Skeletal muscle satellite cell (primary cell): ENCODE measurements around the gene CCL1.

ENCODE experiments used
- H3K27me3 ChIP-seq: 2 replicates; pipeline ENCODE4 v1.7.0; 2013; ENCODE audit warnings: low read length; ENCODE audit not compliant: control insufficient read depth, insufficient read depth
- H3K36me3 ChIP-seq: 2 replicates; pipeline ENCODE4 v1.7.0; 2013; ENCODE audit warnings: mild to moderate bottlenecking, control low read depth, low read length; ENCODE audit not compliant: insufficient read depth
- H3K4me1 ChIP-seq: 2 replicates; pipeline ENCODE4 v1.7.0; 2013; ENCODE audit warnings: low read length; ENCODE audit not compliant: control insufficient read depth, insufficient read depth
- H3K4me2 ChIP-seq: 2 replicates; pipeline ENCODE4 v1.7.0; 2013; ENCODE audit warnings: mild to moderate bottlenecking, low read length
- H3K4me3 ChIP-seq: 2 replicates; pipeline ENCODE4 v1.7.0; 2013; ENCODE audit warnings: low read length
- H3K9ac ChIP-seq: 2 replicates; pipeline ENCODE4 v1.7.0; 2013; ENCODE audit warnings: mild to moderate bottlenecking, low read depth, low read length, moderate library complexity
- H3K9me3 ChIP-seq: replicated peaks from 2 replicates; pipeline ENCODE4 v1.7.0; 2013; ENCODE audit warnings: mild to moderate bottlenecking, control low read depth, low read length

CCL1 gene

DNA sequence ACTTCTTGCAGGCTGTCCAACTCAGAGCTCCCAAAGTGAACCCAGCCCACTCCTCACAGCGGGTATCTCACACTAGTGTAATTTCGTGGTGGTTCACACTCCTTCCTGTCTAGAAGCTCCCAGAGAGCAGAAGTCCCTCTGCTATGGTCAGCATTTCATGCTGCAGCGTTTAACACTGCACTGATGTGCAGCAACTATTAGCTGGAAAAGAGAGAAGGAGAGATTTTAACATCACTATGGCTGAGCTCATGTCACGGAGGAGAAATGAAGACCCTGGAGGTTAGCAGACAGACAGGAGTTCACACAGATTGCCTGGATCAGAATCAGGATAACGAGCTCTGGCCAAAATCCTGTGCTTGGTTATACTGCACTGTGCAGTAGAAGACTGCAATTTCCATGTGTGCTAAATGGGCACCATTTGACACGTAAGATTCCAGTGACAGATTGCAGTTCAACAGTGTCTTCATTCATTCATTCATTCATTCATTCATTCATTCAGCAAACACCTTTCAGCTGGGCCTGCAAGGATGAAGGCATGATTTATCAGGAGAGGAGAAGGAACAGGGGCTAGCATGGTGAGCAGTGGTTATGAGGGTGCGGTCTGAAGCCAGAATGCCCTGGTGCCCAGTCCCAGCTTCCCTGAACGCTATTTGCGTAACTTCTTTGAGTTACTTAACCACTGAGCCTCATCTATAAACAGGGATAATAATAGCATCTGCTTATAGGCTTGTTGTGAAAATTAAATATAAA is 5.3 kb upstream of the CCL1 start:
- no peaks in the 10 kb centered on the region for H3K27me3 ChIP-seq
- H3K4me3 ChIP-seq: no peak overlapping the region
- H3K4me2 ChIP-seq: no peak overlapping the region
- H3K9me3 ChIP-seq: no peaks in the 10 kb centered on the region
- no peak overlapping the region for H3K9ac ChIP-seq
- H3K36me3 ChIP-seq: no peaks in the 10 kb centered on the region
- no peaks in the 10 kb centered on the region for H3K4me1 ChIP-seq

- H3K4me2 ChIP-seq: no peak overlapping the region
- no peaks in the 10 kb centered on the region for H3K9me3 ChIP-seq
- no peaks in the 10 kb centered on the region for H3K27me3 ChIP-seq
- H3K4me1 ChIP-seq: no peaks in the 10 kb centered on the region
- H3K36me3 ChIP-seq: no peaks in the 10 kb centered on the region
- no peak overlapping the region for H3K9ac ChIP-seq
- H3K4me3 ChIP-seq: no peak overlapping the region
Measured at GRCh38 chr17:34367486-34368195, 4.6 kb upstream of the CCL1 start.

DNA sequence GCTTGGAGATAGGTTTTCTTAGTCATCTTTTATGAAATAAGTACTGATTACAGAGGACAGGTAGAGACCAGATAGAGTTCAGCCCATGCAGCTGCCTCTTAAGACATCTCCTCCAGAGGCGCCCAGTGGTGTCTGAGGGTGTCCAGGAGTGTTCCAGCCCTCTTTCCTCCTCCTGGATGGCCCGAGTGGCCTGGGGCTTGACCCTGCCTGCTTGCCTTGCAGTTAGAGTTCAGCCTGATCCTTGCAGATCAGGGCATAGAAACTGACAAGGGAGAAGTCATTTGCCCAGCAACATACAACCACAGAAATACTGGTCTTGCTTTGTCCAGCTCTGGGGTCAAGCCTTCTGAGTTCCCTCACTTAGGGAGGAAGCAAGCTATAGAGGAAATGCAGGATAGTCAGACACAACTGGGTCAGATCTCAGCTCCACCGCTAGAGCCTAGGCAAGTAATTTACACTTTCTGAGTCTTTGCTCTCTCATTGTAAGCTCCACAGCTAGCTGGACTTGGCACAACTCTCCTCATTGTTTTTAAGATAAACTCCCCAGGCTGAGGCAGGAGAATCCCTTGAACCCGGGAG is 3.6 kb upstream of the CCL1 start:
- Histone ChIP-seq H3K4me3 (no peak overlapping the region), H3K4me1 (no peaks in the 10 kb centered on the region), H3K36me3 (no peaks in the 10 kb centered on the region), H3K27me3 (no peaks in the 10 kb centered on the region), H3K9me3 (no peaks in the 10 kb centered on the region), H3K4me2 (no peak overlapping the region), H3K9ac (no peak overlapping the region)

DNA sequence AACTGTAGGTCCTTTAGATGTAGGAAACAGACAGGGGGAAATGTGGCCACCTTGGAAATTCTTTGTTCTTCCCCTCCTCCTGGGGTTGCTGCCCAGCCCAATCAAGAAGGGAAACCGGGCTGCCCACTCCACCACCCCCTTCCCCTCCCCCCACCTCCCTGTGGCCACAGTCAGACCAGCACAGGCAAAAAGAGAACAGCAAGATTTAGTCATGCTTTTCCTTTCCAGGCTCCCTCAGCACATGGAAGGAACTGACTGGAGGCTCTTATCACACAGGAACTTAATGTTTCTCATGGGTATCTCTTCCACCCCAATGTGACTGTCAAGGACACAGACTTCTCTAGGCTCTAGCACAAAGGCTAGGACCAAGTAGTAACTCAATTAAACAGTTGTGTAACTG is 3.0 kb upstream of the CCL1 start:
- Histone ChIP-seq H3K36me3 (no peaks in the 10 kb centered on the region), H3K9ac (no peak overlapping the region), H3K4me3 (no peak overlapping the region), H3K9me3 (no peaks in the 10 kb centered on the region), H3K27me3 (no peaks in the 10 kb centered on the region), H3K4me1 (no peaks in the 10 kb centered on the region), H3K4me2 (no peak overlapping the region)

GRCh38 chr17:34365340-34365739 is 2.3 kb upstream of the CCL1 start:
- H3K4me2 ChIP-seq: no peak overlapping the region
- H3K4me3 ChIP-seq: no peak overlapping the region
- no peaks in the 10 kb centered on the region for H3K9me3 ChIP-seq
- no peak overlapping the region for H3K9ac ChIP-seq
- no peaks in the 10 kb centered on the region for H3K4me1 ChIP-seq
- H3K36me3 ChIP-seq: no peaks in the 10 kb centered on the region
- no peaks in the 10 kb centered on the region for H3K27me3 ChIP-seq

- H3K4me3 ChIP-seq: no peak overlapping the region
- no peaks in the 10 kb centered on the region for H3K4me1 ChIP-seq
- no peaks in the 10 kb centered on the region for H3K9me3 ChIP-seq
- no peaks in the 10 kb centered on the region for H3K27me3 ChIP-seq
- H3K36me3 ChIP-seq: no peaks in the 10 kb centered on the region
- no peak overlapping the region for H3K4me2 ChIP-seq
- no peak overlapping the region for H3K9ac ChIP-seq
Measured at GRCh38 chr17:34364751-34365150, 1.7 kb upstream of the CCL1 start.

DNA sequence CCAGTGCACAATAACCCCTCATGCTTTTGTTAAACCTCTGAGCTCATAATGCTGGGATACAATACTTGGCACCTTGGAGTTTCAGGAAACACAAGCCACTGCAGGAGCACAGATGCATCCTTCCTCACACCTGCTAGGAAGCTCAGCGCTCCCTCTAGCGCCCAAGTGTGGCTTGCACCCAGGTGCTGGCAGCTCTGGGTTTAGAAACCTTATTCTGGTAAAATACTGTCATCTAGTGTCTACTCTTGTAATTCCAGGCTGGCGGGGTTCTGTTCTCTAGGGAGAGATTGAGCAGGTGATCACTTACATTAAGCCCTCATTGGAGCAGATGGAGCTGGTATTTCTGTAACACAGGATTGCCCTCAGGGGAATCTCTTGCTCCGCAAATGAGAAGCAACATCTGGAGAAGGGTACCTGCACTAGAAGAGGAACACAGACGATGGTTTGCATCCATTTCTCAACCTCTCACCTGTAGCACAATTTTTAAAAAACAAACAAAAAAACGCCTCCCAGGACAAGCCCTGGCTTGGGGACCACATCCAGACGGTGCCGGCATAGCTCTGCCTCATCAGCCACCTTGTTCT is 1.5 kb downstream of the CCL1 start:
- Histone ChIP-seq H3K4me3 (no peak overlapping the region), H3K4me2 (no peak overlapping the region), H3K9me3 (no peaks in the 10 kb centered on the region), H3K36me3 (no peaks in the 10 kb centered on the region), H3K4me1 (no peaks in the 10 kb centered on the region), H3K27me3 (no peaks in the 10 kb centered on the region), H3K9ac (no peak overlapping the region)

GRCh38 chr17:34360601-34361270 is 2.3 kb downstream of the CCL1 start:
- H3K36me3 ChIP-seq: no peaks in the 10 kb centered on the region
- H3K9me3 ChIP-seq: no peaks in the 10 kb centered on the region
- H3K9ac ChIP-seq: no peak overlapping the region
- no peak overlapping the region for H3K4me2 ChIP-seq
- H3K27me3 ChIP-seq: no peaks in the 10 kb centered on the region
- no peak overlapping the region for H3K4me3 ChIP-seq
- H3K4me1 ChIP-seq: no peaks in the 10 kb centered on the region

- H3K4me1 ChIP-seq: no peaks in the 10 kb centered on the region
- H3K4me3 ChIP-seq: no peak overlapping the region
- H3K27me3 ChIP-seq: no peaks in the 10 kb centered on the region
- H3K4me2 ChIP-seq: no peak overlapping the region
- no peak overlapping the region for H3K9ac ChIP-seq
- no peaks in the 10 kb centered on the region for H3K36me3 ChIP-seq
- H3K9me3 ChIP-seq: no peaks in the 10 kb centered on the region
Measured at GRCh38 chr17:34358631-34359030, 4.4 kb downstream of the CCL1 start.

DNA sequence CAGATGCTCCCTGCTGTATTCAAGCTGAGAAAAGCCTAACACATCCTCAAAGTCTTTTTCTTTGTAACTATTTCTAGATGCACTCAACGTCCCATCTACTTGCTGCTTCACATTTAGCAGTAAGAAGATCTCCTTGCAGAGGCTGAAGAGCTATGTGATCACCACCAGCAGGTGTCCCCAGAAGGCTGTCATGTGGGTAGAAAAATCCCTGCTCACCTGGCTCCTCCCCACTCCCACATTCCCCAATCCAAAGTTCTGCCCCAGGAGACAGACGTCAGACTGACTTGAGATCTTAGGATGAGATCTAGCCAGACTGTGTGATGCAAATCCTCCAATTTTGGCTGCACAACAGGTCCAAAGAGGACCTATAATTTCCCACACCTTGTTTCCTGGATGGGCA is 5.6 kb downstream of the CCL1 start:
- Histone ChIP-seq H3K27me3 (no peaks in the 10 kb centered on the region), H3K4me1 (no peaks in the 10 kb centered on the region), H3K36me3 (no peaks in the 10 kb centered on the region), H3K9ac (no peak overlapping the region), H3K4me2 (no peak overlapping the region), H3K9me3 (no peaks in the 10 kb centered on the region), H3K4me3 (no peak overlapping the region)

DNA sequence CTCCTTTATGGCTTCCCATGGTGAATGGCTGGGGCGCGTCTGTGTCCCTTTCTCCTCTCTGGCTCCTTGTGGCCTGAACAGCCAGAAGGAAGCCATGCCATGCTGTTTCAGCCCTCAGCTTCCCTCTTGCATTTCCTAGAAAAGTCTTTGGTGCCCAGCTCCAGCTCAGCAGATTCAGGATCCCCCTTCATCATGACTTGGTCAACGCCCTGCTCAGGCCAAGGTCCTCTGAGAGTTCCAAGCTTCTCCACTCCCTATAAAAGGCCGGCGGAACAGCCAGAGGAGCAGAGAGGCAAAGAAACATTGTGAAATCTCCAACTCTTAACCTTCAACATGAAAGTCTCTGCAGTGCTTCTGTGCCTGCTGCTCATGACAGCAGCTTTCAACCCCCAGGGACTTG is 6.8 kb downstream of the CCL1 start, which contains the start of gene CCL13:
Gene CCL13, plus strand, starts transcription at position 287 of the 400 bp plus-strand sequence. Its CDS starts 47 bp downstream, at position 334.
- no peaks in the 10 kb centered on the region for H3K36me3 ChIP-seq
- H3K27me3 ChIP-seq: no peaks in the 10 kb centered on the region
- H3K4me3 ChIP-seq: no peak within 1 kb of the TSS
- H3K9ac ChIP-seq: no peak within 1 kb of the TSS
- no peak within 1 kb of the TSS for H3K4me2 ChIP-seq
- H3K9me3 ChIP-seq: no peaks in the 10 kb centered on the region
- no peaks in the 10 kb centered on the region for H3K4me1 ChIP-seq
